IPS-15b (cell line): Measurements from ENCODE around the gene GMPR.
"Not testable (repeated sequence)": the region's sequence is repeated elsewhere in the genome, so short reads cannot be mapped to it uniquely, and the experiment has no call there.

Experiments used
- H3K27me3 ChIP-seq: one replicate; pipeline ENCODE4 v1.6.1; 2013; ENCODE audit warnings: low read length; ENCODE audit not compliant: control insufficient read depth, insufficient read depth
- H3K36me3 ChIP-seq: one replicate; pipeline ENCODE4 v1.6.1; 2013; ENCODE audit warnings: low read length; ENCODE audit not compliant: control insufficient read depth, insufficient read depth
- H3K4me1 ChIP-seq: one replicate; pipeline ENCODE4 v1.6.1; 2013; ENCODE audit warnings: mild to moderate bottlenecking, low read length; ENCODE audit not compliant: control insufficient read depth, insufficient read depth
- H3K4me3 ChIP-seq: one replicate; pipeline ENCODE4 v1.5.1; 2013; ENCODE audit warnings: low read depth, low read length
- H3K9ac ChIP-seq: one replicate; pipeline ENCODE4 v1.6.1; 2013; ENCODE audit warnings: low read depth, mild to moderate bottlenecking, low read length
- H3K9me3 ChIP-seq: one replicate; pipeline ENCODE4 v1.6.1; 2013; ENCODE audit warnings: mild to moderate bottlenecking, low read length; ENCODE audit not compliant: control insufficient read depth, insufficient read depth

The GMPR gene

GRCh38 chr6:16253399-16254144 lies 15.2 kb downstream of the GMPR start:
- no peaks in the 10 kb centered on the region for H3K36me3 ChIP-seq
- H3K4me3 ChIP-seq: no peak overlapping the region
- no peak overlapping the region for H3K9ac ChIP-seq
- peaks cover 8% of the 10 kb centered on the region for H3K4me1 ChIP-seq
- H3K27me3 ChIP-seq: no peaks in the 10 kb centered on the region
- no peaks in the 10 kb centered on the region for H3K9me3 ChIP-seq

GRCh38 chr6:16254535-16254934 lies 16.1 kb downstream of the GMPR start:
- Histone ChIP-seq H3K27me3 (no peaks in the 10 kb centered on the region), H3K4me1 (peaks cover 9% of the 10 kb centered on the region), H3K9ac (no peak overlapping the region), H3K4me3 (no peak overlapping the region), H3K9me3 (no peaks in the 10 kb centered on the region), H3K36me3 (no peaks in the 10 kb centered on the region)

- H3K27me3 ChIP-seq: no peaks in the 10 kb centered on the region
- H3K9me3 ChIP-seq: no peaks in the 10 kb centered on the region
- no peak overlapping the region for H3K9ac ChIP-seq
- H3K36me3 ChIP-seq: no peaks in the 10 kb centered on the region
- H3K4me3 ChIP-seq: no peak overlapping the region
- peaks cover 5% of the 10 kb centered on the region for H3K4me1 ChIP-seq
These were observed 18.4 kb downstream of the GMPR start for GRCh38 chr6:16256781-16257180.

- H3K9me3 ChIP-seq: no peaks in the 10 kb centered on the region
- H3K4me1 ChIP-seq: peaks cover 5% of the 10 kb centered on the region
- H3K36me3 ChIP-seq: no peaks in the 10 kb centered on the region
- H3K9ac ChIP-seq: no peak overlapping the region
- no peak overlapping the region for H3K4me3 ChIP-seq
- H3K27me3 ChIP-seq: no peaks in the 10 kb centered on the region
These were observed 19.8 kb downstream of the GMPR start for GRCh38 chr6:16257999-16258708.

DNA sequence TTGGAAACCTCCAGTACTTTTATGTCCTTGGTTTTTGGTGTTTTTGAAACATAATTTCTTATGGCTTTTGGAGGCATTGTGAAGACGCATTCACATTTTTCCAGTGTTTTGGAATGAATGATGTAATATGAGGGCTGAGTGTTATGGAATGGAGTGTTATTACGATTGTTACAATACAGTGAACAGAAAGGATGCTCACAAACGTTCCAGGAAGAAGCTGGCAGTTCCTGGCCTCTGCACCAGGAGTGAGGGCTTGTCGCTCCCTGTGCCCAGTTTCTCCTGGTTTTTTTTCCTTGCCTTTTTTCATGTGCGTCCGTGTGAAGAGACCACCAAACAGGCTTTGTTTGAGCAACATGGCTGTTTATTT lies 20.3 kb downstream of the GMPR start:
- no peaks in the 10 kb centered on the region for H3K36me3 ChIP-seq
- H3K4me3 ChIP-seq: no peak overlapping the region
- no peaks in the 10 kb centered on the region for H3K9me3 ChIP-seq
- H3K27me3 ChIP-seq: no peaks in the 10 kb centered on the region
- H3K9ac ChIP-seq: no peak overlapping the region
- peaks cover 5% of the 10 kb centered on the region for H3K4me1 ChIP-seq

DNA sequence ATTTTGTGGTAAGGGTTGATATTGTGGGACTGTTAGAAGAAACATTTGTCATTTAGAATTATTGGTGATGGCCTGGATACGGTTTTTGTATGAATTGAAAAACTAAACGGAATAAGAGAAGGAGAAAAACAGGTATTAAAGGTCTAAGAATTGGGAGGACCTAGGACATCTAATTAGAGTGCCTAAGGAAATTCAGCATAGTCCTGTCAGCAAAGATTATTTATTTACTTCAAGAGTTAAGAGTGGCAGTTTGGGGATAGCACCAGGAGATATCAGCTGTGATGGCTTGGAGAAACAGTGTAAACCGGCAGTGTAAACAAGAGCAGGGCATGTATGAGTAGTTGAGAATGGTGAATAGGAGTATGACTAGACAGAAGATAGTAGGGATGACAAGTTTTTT lies 21.2 kb downstream of the GMPR start:
- H3K9ac ChIP-seq, H3K4me3 ChIP-seq, H3K27me3 ChIP-seq, H3K9me3 ChIP-seq, H3K4me1 ChIP-seq, H3K36me3 ChIP-seq: not testable (repeated sequence)

DNA sequence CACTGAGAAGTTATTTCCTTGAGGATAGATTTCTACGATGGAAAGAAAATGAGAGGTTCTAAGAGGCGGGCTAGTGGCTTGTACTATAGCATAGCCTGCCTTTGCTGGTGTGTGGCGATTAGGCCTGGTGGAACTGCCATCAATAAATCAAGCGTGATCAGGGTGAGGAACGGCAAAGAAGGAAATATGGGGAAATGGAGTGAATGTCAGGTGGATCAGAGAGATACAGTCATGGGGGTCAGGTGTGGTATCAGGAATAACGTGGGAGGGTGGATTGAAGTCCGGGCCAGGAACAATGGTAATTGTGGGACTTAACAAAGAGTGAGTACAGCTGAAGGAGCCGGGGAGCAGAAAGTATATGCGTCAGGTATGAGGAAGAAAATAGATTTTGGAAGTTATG lies 22.2 kb downstream of the GMPR start:
- not testable (repeated sequence) for H3K36me3 ChIP-seq, H3K9me3 ChIP-seq, H3K9ac ChIP-seq, H3K27me3 ChIP-seq, H3K4me3 ChIP-seq, H3K4me1 ChIP-seq

DNA sequence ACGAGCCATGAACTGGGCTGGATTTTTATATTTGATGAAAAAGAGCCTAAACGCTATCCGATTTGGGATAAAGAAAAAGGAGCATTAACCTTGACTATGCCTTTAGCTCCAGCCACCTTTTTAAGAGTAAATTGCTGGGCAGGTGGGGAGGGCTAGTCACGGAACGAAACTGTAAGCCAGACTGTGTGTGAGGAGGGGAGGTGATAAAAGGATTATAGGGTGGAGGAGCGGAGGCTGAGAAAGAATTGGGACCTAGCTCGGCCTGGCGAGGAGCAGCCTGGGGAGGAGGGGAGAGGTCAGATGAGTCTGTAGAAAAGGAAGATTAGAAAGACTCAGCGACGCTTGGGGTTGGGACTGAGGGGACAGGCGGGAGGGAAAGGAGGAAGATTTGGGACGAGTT lies 24.4 kb downstream of the GMPR start:
- H3K4me1 ChIP-seq, H3K4me3 ChIP-seq, H3K36me3 ChIP-seq, H3K27me3 ChIP-seq, H3K9ac ChIP-seq, H3K9me3 ChIP-seq: not testable (repeated sequence)

GRCh38 chr6:16263464-16264099 lies 25.2 kb downstream of the GMPR start:
- not testable (repeated sequence) for H3K9ac ChIP-seq, H3K36me3 ChIP-seq, H3K4me1 ChIP-seq, H3K9me3 ChIP-seq, H3K4me3 ChIP-seq, H3K27me3 ChIP-seq

DNA sequence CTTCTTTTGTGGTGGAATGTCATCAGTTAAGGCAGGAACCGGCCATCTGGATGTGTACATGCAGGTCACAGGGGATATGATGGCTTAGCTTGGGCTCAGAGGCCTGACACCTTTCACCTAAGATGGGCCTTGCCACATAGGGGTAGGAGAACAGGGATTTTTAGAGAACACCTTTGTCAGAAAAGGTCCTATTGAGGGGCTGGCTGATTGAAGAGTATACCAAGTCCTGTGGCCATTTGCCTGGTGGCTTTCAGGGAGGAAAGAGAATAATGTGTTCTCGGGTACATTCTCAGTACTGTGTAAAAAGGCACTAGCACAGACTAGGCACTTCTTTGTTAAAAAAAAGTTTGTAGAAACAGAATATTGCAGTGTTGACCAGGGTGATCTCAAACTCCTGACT lies 26.4 kb downstream of the GMPR start:
- no peaks in the 10 kb centered on the region for H3K9me3 ChIP-seq
- H3K9ac ChIP-seq: no peak overlapping the region
- no peaks in the 10 kb centered on the region for H3K27me3 ChIP-seq
- no peaks in the 10 kb centered on the region for H3K4me1 ChIP-seq
- H3K4me3 ChIP-seq: no peak overlapping the region
- H3K36me3 ChIP-seq: no peaks in the 10 kb centered on the region

- H3K36me3 ChIP-seq: no peaks in the 10 kb centered on the region
- no peaks in the 10 kb centered on the region for H3K4me1 ChIP-seq
- no peak overlapping the region for H3K9ac ChIP-seq
- H3K9me3 ChIP-seq: no peaks in the 10 kb centered on the region
- no peak overlapping the region for H3K4me3 ChIP-seq
- H3K27me3 ChIP-seq: no peaks in the 10 kb centered on the region
These were observed 27.3 kb downstream of the GMPR start for GRCh38 chr6:16265351-16266341.
